GM15510 (cell line): ENCODE measurements around the gene OR2A1.
"Not testable (repeated sequence)": the region's sequence is repeated elsewhere in the genome, so short reads cannot be mapped to it uniquely, and the experiment has no call there.

Source experiments
- POLR2A ChIP-seq: IDR thresholded peaks from 3 replicates; pipeline ENCODE4 v1.6.1; 2011; ENCODE audit warnings: borderline replicate concordance; ENCODE audit not compliant: insufficient read length; ENCODE audit errors: extremely low read depth

The OR2A1 gene, protein sequence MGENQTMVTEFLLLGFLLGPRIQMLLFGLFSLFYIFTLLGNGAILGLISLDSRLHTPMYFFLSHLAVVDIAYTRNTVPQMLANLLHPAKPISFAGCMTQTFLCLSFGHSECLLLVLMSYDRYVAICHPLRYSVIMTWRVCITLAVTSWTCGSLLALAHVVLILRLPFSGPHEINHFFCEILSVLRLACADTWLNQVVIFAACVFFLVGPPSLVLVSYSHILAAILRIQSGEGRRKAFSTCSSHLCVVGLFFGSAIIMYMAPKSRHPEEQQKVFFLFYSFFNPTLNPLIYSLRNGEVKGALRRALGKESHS

DNA sequence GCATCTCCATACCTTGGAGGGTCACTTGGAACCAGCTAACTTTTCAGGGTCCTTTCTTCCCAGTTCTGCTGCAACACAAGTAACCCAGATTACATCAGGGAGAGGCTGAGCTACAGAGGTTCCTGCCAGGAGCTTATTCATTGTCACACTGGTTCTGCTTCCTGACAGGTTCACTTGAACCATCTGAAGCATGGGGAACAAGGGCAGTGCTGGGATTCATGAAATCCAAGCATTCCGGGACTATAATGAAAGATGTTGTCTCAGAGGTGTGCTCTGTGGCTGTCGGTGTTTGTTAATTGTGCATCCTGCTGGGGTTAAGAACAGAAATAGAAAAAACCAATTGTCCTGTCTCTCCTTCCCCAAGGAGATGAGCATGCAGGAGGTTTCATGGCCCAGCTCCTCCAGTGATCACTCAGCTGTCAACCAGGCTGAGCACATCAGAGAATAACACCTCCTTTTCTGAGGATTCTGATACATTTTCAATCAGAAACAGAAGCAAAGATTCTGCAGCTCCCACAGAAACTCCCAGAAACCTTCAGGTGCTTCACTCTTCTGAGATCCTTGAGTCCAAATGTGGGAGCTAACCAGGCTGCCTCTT is at the start of gene OR2A1:
Gene OR2A1 (plus strand): TSS at position 548 of the 598 bp plus-strand sequence. CDS start 5,706 bp downstream, outside the sequence.
- not testable (repeated sequence) for TF ChIP-seq POLR2A

DNA sequence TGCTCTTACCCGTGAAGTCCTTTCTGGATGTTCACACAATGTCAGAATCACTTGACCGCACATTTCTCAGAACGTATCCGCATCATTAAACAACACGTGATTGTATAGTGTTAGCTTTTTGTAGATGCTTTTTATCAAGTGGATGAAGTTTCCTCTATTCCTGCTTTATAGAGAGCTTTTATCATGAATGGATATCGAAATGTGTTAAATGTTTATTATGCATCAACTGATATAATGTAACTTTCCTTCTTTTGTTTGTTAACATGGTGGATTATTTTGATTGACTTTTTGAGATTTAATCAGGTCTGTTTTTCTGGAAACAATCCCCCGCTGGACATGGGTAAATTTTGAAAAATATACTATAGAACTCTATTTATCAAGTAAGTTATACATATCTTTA is 47.5 kb upstream of the OR2A1 start, which contains the start of gene OR2A7:
Gene OR2A7 (minus strand): TSS at position 101 of the 400 bp plus-strand sequence. CDS start 5,164 bp downstream, outside the sequence.
- not testable (repeated sequence) for TF ChIP-seq POLR2A

DNA sequence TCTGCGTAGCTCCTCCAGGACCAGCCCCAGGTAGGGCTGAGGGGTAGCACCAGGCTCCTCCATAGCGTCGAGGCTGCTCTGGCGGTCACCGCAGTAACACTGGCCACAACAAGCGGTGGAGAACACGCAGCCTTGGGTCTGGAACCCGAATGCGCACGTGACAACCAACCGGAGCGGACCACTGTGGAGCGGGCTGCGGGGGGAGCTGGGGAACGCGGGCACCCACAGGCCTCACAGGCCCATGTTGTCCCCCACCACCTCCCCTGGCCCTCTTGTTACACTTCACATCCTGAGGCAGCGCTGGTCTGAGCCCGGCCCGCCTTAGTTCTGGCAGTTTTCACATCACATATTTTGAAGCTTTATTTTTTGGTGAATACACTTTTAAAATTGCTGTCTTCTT is 43.0 kb upstream of the OR2A1 start, which contains the start of gene CTAGE8:
Gene CTAGE8 (minus strand): TSS at position 101 of the 400 bp plus-strand sequence. CDS start 38 bp downstream, at position 63.
- TF ChIP-seq POLR2A = not testable (repeated sequence)

DNA sequence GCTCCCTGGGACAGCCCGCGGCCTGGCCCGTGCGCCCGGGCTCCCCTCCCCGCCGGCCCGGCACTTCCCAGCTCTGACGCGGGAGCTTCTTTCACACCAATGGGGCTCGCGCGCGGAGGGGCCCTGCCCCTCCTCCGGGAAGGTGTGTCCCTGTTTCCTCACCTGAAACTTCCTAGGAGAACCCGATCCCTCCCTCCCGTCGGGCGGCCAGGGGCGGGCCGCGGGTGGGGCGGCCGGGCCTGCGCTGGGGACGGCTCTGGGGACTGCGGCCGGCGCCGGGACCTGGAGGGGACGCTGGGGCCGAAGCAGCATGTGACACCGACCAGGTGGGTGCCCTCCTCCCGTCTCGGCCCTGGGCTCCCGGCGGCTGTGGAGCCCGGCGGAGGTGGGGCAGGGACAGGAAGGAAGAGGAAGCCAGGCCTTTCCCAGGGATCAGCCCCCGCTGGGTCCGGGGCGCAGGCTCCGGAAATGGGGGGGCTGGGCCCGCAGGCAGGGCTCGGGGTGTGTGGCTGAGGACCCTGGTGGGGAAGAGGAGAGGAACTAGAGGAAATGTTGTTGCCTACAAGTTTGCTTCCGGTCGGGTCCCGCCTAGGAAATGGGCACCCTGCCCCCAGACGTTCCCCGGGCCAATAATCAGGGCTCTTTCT is 43.1 kb downstream of the OR2A1 start, which contains the start of gene ARHGEF5:
Gene ARHGEF5 (plus strand): TSS at position 227 of the 647 bp plus-strand sequence. CDS start 7,268 bp downstream, outside the sequence.
- TF ChIP-seq POLR2A = not testable (repeated sequence)
